Uterus (tissue), 2 donors: ENCODE measurements around the gene ADAM10.

ENCODE experiments used
- POLR2A ChIP-seq, 2 donors: fragments of 450-650 bp; IDR thresholded peaks; one replicate each; pipeline ENCODE4 v1.6.1; 2016; ENCODE audit warnings: antibody characterized with exemption in 2 of 2, mild to moderate bottlenecking in 1 of 2, moderate library complexity in 1 of 2
- TF ChIP-seq, protein P1 (sequence below), 4 experiments: fragments of 200-600 bp in 2 of 4; fragments of 450-650 bp in 2 of 4; sonication (generic) in 2 of 4; IDR thresholded peaks; one replicate each; pipeline ENCODE4 v1.5.1; 2016 to 2019; ENCODE audit warnings: antibody characterized with exemption in 4 of 4, mild to moderate bottlenecking in 2 of 4, moderate library complexity in 1 of 4

DNA sequence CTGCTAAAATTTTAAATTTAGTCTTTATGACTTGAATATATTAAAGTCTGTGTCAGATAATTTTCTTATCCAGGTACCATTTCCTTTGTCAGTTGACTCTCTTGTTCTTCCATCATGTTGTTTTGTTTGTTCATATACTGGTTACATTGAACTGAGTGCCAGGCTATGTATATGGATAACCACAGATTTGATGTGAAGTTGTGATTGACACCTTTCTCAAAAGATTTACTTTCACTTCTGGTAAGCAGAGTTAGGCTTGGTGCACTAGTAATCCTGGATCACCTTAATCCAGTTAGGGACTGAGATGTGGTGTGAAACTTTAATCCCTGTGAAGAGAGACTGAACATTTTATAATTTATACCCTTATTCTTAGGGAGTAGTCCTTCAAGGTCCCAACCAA, 99.4 kb downstream of the ADAM10 start:
- TF ChIP-seq, protein P1, sequence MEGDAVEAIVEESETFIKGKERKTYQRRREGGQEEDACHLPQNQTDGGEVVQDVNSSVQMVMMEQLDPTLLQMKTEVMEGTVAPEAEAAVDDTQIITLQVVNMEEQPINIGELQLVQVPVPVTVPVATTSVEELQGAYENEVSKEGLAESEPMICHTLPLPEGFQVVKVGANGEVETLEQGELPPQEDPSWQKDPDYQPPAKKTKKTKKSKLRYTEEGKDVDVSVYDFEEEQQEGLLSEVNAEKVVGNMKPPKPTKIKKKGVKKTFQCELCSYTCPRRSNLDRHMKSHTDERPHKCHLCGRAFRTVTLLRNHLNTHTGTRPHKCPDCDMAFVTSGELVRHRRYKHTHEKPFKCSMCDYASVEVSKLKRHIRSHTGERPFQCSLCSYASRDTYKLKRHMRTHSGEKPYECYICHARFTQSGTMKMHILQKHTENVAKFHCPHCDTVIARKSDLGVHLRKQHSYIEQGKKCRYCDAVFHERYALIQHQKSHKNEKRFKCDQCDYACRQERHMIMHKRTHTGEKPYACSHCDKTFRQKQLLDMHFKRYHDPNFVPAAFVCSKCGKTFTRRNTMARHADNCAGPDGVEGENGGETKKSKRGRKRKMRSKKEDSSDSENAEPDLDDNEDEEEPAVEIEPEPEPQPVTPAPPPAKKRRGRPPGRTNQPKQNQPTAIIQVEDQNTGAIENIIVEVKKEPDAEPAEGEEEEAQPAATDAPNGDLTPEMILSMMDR (IDR thresholded peaks at IDR 0.05) = no peak
- no peak for TF ChIP-seq POLR2A (IDR thresholded peaks at IDR 0.05)
